PC-9 (cell line): ENCODE measurements around the gene PARP9.

Source experiments
- EZH2 ChIP-seq: fragments of 200-600 bp; sonication (generic); IDR thresholded peaks from 2 replicates; pipeline ENCODE4 v1.8.0; 2017; ENCODE audit warnings: antibody characterized with exemption, low read depth
- TF ChIP-seq, protein P1 (sequence below): fragments of 200-600 bp; sonication (generic); conservative IDR thresholded peaks from 2 replicates; pipeline ENCODE4 v1.6.1; 2017; ENCODE audit warnings: mixed run types, antibody characterized with exemption, mild to moderate bottlenecking, moderate library complexity

DNA sequence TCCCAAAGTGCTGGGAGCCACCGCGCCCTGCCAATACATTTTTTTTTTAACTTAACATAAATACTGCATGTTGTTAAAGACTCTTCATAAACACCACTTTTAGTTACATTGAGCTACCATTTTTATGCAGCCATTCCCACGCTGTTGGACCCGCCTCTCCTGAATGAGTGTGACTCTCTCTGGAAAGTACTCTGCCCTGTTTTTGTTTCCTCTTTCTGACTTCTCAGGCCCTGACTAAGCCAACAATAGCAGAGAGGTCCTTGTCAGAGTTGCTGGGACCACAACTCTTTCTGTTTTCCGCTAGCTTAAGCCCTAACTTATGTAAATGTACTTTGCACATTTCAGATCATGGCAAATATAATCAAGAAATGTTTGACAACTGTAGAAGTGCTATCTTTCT, 48.6 kb upstream of the PARP9 start:
- TF ChIP-seq, protein P1, sequence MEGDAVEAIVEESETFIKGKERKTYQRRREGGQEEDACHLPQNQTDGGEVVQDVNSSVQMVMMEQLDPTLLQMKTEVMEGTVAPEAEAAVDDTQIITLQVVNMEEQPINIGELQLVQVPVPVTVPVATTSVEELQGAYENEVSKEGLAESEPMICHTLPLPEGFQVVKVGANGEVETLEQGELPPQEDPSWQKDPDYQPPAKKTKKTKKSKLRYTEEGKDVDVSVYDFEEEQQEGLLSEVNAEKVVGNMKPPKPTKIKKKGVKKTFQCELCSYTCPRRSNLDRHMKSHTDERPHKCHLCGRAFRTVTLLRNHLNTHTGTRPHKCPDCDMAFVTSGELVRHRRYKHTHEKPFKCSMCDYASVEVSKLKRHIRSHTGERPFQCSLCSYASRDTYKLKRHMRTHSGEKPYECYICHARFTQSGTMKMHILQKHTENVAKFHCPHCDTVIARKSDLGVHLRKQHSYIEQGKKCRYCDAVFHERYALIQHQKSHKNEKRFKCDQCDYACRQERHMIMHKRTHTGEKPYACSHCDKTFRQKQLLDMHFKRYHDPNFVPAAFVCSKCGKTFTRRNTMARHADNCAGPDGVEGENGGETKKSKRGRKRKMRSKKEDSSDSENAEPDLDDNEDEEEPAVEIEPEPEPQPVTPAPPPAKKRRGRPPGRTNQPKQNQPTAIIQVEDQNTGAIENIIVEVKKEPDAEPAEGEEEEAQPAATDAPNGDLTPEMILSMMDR, result no peak
- TF ChIP-seq EZH2, result no peak
